NCI-H69 (cell line): ENCODE measurements around the gene ZFYVE28.
"Not testable (repeated sequence)": the region's sequence is repeated elsewhere in the genome, so short reads cannot be mapped to it uniquely, and the experiment has no call there.

Source experiments
- DNase-seq: peaks from one replicate; lab custom pipeline; 2025; lab: John Stamatoyannopoulos, UW

ZFYVE28 gene

DNA sequence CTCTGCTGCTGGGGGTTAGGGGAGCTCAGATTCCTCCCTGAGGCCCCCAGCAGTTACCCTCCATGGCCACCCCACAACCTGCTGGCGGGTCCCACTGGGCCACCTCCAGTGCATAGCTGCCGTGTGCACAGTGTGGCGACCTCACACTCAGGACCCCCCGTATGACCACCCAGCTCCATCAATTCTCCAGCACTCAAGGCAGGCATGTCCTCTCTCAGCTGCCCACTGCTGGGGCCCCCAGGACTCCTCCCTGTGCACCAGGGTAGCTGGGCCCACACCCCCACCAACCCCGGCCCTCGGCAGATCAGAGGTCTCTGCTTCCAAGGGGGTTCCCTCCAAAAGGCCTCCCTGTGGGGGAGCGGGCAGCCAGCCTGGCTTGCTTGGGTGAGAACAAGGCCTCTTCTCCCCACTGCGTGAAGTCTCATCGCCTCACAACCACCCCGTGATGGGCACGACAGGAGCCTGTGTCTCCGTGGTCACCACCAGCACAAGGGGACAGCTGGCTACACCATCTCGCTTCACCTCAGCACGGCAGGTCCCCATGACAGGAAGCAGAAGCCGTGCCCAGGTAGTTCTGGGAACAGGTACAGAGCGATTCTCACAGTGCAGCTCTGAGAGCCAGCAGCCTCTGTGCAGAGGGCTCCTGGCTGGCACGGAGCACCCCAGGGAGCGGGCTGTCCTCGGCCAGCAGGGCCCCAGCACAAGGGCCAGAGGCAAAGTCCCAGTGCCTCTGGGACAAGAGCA is 171.9 kb downstream of the ZFYVE28 start:
- no peak for DNase-seq

DNA sequence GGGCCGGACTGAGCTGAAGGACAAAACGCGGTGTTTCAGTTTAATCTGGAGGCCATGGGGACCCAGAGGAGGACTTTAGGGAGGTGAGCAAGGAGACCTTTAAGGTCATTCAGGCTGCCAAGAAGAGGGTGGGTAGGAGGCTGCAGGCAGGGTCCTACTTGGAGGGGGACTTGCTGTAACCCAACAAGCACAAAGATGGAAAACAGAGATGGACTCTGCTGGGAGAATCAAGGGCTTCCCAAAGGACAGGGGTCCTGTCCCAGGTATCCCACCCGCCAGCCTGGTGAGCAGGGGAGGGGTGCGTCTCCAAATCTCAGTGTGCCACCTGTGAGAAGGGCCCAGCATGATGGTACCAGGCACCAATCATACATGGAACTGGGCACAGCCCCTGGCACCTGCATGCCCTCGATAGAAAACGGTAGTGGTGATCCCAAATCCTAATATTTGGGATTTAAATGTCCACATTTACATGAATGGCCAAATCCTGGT is 172.6 kb downstream of the ZFYVE28 start:
- DNase-seq: no peak

DNA sequence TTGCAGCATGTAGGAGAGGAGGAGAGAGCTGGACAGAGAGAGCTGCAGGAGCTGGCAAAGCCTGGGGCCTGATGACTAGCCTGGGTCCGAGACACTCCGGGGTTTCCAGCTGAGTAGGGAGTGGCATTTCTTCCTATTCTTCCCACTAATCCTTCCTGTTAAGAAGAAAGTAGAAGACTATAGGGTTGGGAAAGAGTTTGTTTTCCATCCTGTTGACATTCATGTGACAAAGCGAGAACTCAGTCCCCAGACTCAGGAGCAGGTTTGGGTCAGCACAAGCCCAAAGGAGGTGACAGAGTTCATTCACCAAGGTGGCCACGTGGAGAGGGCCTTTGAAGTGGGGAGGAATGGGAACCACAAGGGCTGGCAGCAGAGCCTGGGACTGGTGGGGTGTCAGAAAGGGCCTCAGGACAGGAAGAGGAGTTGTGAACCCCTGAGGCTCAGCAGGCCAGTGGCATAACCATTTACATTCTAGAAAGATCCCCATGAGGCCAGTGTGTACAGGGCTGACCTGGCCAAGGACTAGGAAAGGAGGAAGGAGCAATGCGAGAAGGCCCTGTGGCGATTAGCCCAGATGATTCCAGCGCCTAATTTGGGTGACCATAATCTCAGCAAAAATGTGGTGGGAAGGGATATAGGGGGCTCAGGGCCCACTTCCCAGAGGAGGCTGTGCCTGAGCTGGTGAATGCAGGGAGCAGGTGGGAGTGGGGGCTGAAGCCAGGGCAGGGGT is 173.2 kb downstream of the ZFYVE28 start:
- no peak for DNase-seq

- DNase-seq: peak; percentile 43
Measured at GRCh38 chr4:2243681-2244380, 174.6 kb downstream of the ZFYVE28 start.

GRCh38 chr4:2241410-2242353 is 176.8 kb downstream of the ZFYVE28 start, which contains the start of the genes HAUS3 and POLN:
Gene HAUS3, minus strand, starts transcription at chr4:2242121. Its CDS starts 1,175 bp downstream, at chr4:2240946.
Gene POLN, minus strand, starts transcription at chr4:2242121. Its CDS starts 12,890 bp downstream, at chr4:2229231.
- DNase-seq: peak; percentile 95

- no peak for DNase-seq
Measured at GRCh38 chr4:2241003-2241402, 177.4 kb downstream of the ZFYVE28 start.

DNA sequence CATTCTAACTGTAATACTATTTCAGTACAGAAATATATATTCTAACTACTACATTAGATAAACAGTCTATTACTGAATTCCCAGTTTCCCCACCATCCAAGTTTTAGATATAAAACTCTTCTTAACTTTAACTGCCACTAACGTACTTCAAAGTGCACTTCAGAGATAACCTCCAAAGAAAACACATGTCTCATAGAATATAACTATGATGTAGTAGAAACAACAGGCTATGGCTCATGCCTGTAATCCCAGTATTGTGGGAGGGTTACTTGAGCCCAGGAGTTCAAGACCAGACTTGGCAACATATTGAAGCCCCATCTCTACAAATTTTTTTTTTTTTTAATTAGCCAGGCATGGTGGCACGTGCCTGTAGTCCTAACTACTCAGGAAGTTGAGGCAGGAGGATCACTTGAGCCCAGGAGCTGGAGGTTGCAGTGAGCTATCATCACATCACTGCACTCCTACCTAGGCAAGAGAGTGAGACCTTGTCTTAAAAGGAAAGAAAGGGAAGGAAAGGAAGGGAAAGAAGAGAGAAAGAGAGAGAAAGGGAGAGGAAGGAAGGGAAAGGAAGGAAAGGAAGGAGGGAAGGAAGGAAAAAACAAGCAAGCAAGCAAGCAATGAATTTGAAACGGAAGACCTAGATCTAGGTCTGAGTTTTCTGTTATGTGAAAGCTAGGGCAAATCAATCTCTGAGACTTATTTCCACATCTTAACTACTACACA is 181.3 kb downstream of the ZFYVE28 start:
- DNase-seq: no peak

DNA sequence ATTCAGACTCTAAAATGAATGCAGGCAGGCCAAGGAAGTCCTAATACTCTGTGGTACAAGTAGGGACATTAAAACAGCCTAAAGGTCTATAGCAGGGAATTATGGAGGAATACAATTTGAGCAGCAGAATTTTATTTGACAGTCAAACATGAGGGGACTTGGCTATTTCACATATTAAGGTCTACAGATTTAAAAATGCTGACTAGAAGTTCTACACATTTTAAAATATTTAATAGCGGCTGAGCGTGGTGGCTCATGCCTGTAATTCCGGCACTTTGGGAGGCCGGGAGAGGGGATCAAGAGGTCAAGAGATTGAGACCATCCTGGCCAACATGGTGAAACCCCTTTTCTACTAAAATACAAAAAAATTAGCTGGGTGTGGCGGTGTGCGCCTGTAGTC is 187.4 kb downstream of the ZFYVE28 start:
- DNase-seq: no peak

- peak; percentile 40 for DNase-seq
Measured at GRCh38 chr4:2226261-2226660, 192.2 kb downstream of the ZFYVE28 start.

DNA sequence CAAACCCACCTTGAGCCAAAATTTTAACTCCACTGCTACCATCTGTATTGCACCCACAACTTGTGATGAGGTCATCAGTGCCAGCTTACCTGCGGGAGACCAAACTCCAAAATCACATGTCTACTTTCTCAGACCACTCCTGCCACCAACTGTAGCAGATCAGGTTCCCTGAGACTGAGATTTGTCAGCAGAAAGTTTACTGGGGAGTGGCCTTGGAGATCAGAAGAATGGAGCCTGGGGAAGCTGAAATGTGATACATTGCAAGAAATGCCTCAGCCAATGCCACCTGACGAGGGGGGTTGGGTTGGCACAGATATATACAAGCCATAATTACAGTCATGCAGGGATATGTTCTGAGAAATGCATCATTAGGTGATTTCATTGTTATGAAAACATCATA is 195.6 kb downstream of the ZFYVE28 start:
- DNase-seq: peak; percentile 75

DNA sequence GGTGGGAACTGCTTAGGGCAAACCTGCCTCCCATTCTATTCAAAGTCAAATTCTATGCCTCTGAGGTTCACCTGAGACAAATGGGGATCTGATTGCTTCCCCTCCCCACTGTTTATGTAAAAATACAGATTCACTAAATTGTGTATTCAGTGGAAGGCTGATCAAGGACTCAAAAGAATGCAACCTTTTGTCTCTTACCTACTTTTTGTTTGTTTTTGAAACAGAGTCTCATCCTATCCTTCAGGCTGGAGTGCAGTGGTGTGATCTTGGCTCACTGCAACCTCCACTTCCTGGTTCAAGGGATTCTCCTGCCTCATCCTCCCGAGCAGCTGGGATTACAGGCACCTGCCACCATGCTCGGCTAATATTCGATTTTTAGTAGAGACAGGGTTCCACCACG is 197.1 kb downstream of the ZFYVE28 start:
- not testable (repeated sequence) for DNase-seq

DNA sequence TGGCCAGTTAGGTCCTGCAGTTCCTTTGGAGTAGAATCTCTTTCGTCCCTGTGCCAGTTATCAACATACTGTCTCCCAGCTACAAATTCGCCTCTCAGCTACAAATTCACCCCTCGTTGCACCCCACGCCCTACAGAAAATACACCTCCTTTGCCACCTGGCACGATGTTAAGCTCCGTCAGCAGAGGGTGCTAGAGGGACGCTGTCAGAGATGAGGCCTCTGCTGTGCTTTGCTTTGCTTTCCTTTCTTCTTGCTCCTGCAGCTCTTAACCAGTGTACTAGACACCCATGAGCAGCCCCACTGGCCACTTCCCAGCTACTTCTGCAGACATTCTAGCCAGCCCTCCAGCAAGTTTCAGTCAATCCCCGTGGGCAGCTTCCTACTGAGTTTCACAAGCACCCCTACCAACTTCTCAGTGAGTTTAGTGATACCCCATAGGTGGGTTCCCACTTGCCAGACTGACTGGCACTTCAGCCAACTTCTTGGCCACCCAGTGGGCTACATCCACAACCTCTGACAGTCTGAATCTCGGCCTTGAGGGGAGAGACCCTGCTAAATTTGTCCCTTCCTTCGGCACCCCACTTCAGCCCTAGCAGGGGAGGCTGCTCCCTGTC is 198.3 kb downstream of the ZFYVE28 start:
- peak; percentile 71 for DNase-seq
